HL-60/S4 treated with retinoic acid at 250 ng/mL for 4 days and 3 days (cell line): ENCODE data around the gene DNTT.

Source experiments
- in situ Hi-C: fragments of 300-500 bp; cut with MboI; formaldehyde crosslinking; loops from 2 replicates; pipeline ENCODE4 v1.7.0; 2022; ENCODE audit warnings: low sequenced_read_pairs

DNTT gene

DNA sequence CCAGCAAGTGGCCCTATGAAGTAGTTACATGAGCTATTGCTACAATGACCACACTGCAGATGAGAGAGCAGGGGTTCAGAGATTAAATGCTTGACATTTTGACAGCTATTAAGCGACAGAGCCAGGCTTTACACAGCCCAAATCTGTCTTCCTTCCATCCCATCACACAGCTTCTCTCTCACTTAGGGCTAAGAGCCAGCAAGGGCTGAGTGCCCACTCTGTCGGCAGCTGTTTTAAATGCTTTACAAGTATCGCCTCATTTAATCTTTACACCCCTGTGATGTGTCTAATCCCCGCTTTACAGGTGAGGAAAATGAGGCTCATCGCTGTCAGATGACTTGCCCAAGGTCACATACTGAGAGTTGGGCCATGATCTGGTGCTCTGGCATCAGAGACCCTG is 69.8 kb downstream of the DNTT start:
- in situ Hi-C loops, result no loop called here

DNA sequence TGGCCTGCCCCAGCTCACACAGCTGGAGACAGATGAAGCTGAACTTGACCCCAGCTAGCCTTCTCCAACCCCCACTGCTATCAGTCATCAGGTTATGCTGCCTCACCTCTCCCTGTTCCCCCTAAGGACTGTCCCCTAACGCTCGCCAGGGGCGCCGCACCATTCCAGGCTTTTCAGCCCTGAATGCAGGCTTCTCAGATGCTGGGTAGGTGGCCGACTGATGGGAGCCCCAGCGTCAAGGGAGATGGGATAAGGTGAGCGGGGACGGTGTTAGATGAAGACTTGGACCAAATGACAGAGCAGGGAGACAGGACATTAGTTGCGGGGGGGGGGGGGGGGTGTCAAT is 70.4 kb downstream of the DNTT start:
- in situ Hi-C loops, result no loop called here

DNA sequence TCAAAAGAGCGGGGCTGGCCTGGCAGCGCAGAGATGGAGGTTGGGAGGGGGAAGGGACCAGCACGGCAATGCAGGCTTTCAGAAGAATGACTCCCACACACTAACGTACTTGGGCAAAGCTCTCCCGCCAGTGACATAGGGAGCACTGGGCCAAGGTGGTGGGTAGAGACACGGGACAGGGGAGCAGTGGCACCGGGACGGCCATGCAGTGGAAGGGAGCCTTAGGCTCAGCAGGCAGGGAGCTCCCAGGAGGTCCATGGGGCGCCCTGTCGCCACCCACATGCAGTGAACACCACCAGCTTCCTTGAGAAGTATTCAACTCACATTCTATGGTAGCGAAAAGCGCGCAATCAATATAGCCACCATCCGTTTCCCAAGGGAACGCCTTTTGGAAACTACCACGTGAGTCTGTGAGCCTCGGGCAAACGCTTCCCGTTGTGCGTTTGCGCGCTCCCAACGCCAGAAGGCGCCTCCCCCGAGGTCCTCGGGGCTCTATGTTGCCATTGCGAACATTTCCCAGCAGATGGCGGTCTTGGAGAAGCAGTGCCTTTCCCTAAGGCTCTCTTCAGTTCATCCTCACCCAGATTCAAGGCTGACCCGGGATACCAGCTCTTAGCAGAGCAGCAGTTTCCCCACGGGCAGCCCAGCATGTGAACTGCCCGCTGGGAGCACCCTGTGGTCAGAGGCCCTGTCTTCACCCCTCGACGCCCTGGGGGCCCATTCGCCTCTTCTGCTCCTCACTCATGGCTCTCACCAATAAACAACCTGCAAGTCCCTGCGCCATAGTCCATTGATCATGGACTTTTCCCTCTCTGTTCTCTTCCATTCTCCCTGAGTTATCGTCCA is 71.0 kb downstream of the DNTT start:
- in situ Hi-C loops, result no loop called here

DNA sequence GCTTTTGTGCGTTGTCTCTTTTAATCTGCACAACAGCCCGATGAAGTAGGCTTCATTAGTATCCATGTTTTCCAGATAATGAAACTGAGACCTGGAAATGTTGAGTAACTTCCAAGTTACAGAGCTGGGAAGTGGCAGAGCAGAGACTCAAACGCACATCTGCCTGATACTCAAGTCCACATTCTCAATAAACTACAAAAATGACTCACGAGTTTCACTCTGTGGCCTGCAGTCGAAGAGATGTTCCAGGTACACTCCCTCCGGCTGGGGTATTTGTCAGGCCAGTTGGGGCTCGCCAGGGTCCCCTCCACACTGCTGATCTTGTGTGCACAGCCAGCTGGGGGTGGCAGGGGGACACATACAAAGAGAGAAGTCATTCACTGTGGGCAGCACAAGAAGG is 72.2 kb downstream of the DNTT start:
- in situ Hi-C loops, result no loop called here

DNA sequence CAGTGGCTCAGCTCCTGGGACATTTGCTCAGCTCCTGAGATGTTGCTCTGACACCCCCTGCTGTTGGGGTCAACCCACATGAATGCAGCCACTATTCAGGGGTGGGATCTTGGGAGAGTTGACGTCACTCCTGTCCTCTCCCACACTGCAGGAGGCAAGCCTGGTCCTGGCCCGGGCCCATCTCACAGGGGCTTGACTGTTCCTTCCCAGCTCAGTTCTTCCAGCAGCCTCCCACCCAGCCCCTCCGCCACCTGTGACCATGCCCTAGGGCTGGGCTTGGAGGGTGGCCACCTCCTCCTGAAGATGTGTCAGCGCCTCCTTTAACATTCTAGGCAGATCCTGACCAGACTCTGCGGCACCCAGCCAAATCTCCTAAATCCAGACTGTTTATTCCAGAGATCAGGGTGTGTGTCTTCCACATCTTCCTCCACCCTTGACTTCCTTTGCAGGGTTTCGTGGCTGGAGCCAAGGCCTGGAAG is 73.6 kb downstream of the DNTT start:
- in situ Hi-C loops, result no loop called here

DNA sequence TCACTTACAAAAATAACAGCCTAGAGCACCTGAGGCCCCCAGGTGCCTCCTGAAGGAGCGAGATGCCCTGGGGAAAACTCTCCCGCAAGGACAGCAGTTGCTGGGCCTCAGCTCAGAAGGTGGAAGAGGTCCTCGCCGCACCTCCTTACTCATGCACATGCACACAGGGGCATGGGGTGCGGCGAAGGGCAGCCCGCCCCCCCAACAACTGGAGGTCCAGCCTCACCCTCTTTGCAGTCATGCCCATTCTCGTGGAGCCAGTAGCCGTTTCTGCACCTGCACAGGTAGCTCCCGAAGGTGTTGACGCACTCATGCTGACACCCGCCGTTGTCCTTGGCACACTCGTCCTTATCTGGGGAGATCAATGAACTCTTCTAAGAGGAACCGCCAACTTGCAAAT is 74.5 kb downstream of the DNTT start:
- in situ Hi-C loops, result no loop called here

DNA sequence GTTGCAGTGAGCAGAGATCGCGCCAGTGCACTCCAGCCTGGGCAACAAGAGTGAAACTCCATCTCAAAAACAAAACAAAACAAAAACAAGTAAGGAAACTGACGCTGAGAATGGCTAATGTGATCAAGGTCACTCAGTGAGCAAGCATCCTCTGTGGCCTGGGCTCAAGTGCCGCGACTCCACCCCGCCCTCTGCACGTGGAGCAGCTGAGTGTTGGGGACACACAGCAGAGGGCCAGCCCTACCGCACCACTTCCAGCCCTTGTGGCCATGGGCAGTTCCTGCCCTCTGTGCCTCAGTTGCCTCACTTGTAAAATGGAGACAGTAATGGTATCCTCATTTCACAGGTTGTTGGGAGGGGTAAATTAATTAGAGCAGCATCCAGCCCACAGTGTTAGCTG is 75.5 kb downstream of the DNTT start:
- in situ Hi-C loops, result no loop called here

DNA sequence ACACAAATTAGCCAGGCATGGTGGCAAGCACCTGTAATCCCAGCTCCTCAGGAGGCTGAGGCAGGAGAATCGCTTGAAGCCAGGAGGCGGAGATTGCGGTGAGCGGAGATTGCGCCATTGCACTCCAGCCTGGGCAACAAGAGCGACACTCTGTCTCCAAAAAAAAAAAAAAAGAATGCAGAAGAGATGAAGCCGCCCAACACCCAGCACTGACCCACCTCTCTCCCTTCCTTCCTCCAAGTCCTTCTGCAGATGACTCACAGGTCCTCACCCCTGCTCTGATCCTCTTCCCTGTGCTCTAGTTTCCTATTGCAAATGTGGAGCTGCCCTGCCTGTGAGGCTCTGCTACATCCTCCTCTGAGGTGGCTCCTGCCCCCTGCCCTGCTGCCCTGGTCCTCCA is 76.6 kb downstream of the DNTT start:
- in situ Hi-C loops, result no loop called here

DNA sequence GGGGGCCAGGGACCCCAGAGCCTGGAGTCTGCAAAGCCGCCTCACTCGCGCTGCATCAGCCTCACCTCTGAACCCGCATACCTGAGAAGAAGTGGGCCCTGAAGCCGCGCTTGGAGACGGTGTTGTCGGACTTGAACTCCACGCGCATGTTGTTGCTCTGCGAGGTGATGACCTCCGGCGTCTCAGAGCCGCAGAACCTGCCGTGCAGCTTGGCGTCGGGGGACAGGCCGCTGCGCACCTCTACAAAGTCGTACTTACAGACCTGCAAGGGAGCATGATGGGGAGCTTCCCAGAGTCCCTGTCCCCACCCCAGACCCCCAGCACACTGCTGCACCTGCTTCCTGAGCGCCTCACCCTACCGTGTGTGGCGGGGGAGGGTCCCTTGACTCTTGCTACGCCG is 80.3 kb downstream of the DNTT start:
- in situ Hi-C loops, result no loop called here

DNA sequence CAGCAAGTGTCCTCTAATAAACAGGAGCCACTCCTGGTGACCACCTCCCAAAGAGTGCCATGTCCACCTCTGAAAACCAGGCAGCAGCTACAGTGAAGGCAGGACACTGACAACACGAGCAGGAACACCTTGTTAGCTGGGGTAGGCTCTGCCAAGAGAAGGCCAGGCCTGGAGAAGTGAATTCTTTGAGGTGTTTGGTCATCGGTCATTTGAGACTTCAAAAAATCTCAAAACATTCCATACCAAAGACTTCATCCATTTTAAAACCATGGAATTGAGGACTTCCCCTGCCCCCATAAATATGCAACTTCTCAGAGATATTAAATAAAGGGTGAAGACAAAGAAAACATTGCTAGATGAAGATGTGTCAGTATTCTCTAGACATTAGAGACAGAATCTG is 82.9 kb downstream of the DNTT start:
- in situ Hi-C loops, result no loop called here

DNA sequence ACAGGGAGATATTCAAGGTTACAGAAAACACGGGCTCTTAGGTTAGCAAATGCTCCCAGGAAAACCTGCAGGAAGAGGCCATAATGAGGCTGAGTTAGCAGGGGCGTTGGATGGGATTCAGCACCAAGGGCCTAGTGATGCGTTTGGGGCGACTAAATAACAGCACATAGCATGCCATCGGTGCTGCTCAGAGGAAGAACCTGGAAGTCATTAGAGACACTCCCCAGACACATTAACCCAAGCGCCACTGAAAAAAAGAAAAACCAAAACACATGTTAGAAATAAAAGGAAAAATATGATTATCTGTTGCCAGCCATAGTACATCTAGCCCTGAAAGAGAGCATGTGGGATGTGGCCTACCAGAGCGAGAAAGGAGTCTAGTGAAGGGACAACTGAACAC is 83.4 kb downstream of the DNTT start:
- in situ Hi-C loops, result no loop called here
